Measurements from ENCODE around the gene IPO13.

Gene IPO13

DNA sequence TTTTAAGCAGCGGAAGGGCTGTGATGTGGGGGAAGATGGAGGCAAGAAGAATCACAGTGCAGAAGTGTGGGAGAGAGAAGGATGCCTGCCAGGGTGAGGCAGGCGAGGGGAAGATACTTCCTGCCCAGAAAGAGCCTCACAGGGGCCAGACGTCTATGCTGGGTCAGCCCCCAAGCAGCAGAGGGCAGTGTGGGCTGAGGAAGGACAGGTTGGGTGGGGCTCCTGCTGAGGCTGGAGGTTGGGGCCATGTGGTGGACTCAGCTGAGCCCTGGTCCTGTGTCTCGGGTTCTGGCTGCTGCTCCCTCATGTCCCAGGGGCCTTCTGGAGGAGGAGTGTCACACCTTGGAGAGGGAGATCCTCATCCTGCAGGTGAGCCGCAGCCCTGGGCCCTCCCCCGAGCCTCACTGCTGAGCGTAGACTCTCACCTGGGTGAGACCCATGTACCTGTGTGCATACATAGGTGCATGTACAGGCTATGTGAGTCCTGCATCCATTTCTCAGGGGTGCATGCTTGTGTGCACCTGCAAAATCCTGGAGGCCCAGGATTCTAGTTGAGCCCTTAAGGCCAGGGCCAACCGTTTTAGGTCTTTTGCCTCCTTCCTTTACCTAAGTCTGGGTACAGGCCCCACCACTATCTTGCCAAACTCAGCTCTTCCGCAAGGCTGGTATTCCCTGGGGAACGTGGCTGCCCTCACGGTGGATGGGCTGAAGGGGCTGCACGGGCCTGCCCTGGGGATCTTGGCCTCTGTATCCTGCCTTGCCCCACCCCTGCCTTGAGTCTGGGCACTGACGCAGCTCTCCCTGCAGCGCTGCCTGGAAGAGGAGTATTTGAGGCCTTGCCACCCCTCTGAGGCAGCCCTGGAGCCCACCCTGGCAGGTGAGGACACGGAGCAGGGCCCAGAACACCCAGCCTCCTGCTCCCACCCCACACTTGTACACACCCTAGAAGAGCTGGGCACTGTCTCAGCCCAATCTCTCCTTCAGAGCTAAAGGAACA lies 48.3 kb downstream of the IPO13 start:
- no peak for TF ChIP-seq TAF1 (IDR thresholded peaks at IDR 0.05; ENCODE audit: borderline replicate concordance, insufficient read depth, low read length)
- TF ChIP-seq POLR2AphosphoS5 (IDR thresholded peaks at IDR 0.05; ENCODE audit: low read depth, low read length) = no peak
- TF ChIP-seq, protein P1, sequence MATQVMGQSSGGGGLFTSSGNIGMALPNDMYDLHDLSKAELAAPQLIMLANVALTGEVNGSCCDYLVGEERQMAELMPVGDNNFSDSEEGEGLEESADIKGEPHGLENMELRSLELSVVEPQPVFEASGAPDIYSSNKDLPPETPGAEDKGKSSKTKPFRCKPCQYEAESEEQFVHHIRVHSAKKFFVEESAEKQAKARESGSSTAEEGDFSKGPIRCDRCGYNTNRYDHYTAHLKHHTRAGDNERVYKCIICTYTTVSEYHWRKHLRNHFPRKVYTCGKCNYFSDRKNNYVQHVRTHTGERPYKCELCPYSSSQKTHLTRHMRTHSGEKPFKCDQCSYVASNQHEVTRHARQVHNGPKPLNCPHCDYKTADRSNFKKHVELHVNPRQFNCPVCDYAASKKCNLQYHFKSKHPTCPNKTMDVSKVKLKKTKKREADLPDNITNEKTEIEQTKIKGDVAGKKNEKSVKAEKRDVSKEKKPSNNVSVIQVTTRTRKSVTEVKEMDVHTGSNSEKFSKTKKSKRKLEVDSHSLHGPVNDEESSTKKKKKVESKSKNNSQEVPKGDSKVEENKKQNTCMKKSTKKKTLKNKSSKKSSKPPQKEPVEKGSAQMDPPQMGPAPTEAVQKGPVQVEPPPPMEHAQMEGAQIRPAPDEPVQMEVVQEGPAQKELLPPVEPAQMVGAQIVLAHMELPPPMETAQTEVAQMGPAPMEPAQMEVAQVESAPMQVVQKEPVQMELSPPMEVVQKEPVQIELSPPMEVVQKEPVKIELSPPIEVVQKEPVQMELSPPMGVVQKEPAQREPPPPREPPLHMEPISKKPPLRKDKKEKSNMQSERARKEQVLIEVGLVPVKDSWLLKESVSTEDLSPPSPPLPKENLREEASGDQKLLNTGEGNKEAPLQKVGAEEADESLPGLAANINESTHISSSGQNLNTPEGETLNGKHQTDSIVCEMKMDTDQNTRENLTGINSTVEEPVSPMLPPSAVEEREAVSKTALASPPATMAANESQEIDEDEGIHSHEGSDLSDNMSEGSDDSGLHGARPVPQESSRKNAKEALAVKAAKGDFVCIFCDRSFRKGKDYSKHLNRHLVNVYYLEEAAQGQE (IDR thresholded peaks at IDR 0.05; ENCODE audit: insufficient read depth in 1 of 2, low read depth in 2 of 2, low read length in 2 of 2) = no peak
- TF ChIP-seq FOXP2 (optimal IDR thresholded peaks at IDR 0.05; ENCODE audit: borderline replicate concordance, extremely low read depth, extremely low read length, insufficient read depth) = no peak
- no peak for TF ChIP-seq SIN3A (IDR thresholded peaks at IDR 0.05; ENCODE audit: borderline replicate concordance, insufficient read depth, low read length)

DNA sequence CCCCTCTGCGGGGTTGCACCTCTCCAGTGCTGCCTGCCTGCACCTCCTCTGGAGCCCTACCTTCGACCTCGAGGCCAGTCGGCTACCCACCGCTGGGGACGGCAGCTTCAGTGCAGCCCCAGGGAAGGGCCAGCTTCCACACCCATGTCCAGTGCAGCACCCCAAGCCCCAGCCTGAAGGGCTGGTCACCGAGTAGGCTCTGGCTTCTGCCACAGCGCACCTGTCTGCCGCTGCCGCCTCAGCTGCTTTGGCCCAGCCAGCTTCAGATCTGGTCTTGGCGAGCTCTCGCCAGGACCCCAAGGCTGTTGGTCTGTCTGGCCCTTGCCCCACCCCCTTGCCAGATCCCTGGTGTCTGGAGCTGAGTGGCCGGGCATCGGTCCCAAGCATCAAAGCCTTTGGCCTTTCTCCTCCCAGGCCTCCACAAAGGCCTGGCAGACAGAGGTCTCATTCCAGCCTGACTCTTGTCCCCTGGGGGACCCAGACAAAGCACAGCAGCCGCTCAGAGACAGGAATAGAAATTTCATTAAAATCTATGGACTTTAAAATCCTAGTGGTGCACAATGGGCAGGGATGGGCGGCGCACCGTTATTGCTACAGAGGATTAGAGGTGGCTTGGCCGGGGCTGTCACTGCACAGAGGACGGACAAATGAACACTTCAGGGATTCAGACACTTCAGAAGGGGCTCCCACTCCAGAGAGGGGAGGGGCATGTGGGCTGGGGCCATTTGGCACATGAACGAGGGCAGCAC lies 49.4 kb downstream of the IPO13 start:
- TF ChIP-seq SIN3A (IDR thresholded peaks at IDR 0.05; ENCODE audit: borderline replicate concordance, insufficient read depth, low read length) (no peak), FOXP2 (optimal IDR thresholded peaks at IDR 0.05; ENCODE audit: borderline replicate concordance, extremely low read depth, extremely low read length, insufficient read depth) (no peak), TAF1 (IDR thresholded peaks at IDR 0.05; ENCODE audit: borderline replicate concordance, insufficient read depth, low read length) (no peak), POLR2AphosphoS5 (IDR thresholded peaks at IDR 0.05; ENCODE audit: low read depth, low read length) (no peak)
- TF ChIP-seq, protein P1 (IDR thresholded peaks at IDR 0.05; ENCODE audit: insufficient read depth in 1 of 2, low read depth in 2 of 2, low read length in 2 of 2) = no peak

DNA sequence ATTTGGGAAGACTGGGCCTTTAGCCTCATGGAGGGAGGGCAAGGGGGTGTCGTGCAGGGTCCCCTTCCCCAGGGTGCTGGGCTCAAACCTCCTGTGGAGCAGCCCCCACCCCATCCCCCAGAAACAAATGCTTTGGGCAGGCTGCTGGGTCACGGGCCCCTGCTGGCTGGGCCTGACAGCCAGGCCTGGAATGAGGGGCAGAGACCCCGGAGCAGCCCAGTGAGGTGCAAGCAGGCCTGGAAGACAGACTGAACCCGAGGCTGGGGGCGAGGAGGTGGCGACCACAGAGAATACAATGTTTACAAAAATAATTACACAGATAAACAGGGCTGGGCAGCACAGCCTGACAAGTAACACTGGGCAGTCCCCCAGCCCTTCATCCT lies 50.0 kb downstream of the IPO13 start:
- TF ChIP-seq FOXP2 (optimal IDR thresholded peaks at IDR 0.05; ENCODE audit: borderline replicate concordance, extremely low read depth, extremely low read length, insufficient read depth) (no peak), POLR2AphosphoS5 (IDR thresholded peaks at IDR 0.05; ENCODE audit: low read depth, low read length) (no peak), TAF1 (IDR thresholded peaks at IDR 0.05; ENCODE audit: borderline replicate concordance, insufficient read depth, low read length) (no peak), SIN3A (IDR thresholded peaks at IDR 0.05; ENCODE audit: borderline replicate concordance, insufficient read depth, low read length) (no peak)
- TF ChIP-seq, protein P1 (IDR thresholded peaks at IDR 0.05; ENCODE audit: insufficient read depth in 1 of 2, low read depth in 2 of 2, low read length in 2 of 2) = no peak

DNA sequence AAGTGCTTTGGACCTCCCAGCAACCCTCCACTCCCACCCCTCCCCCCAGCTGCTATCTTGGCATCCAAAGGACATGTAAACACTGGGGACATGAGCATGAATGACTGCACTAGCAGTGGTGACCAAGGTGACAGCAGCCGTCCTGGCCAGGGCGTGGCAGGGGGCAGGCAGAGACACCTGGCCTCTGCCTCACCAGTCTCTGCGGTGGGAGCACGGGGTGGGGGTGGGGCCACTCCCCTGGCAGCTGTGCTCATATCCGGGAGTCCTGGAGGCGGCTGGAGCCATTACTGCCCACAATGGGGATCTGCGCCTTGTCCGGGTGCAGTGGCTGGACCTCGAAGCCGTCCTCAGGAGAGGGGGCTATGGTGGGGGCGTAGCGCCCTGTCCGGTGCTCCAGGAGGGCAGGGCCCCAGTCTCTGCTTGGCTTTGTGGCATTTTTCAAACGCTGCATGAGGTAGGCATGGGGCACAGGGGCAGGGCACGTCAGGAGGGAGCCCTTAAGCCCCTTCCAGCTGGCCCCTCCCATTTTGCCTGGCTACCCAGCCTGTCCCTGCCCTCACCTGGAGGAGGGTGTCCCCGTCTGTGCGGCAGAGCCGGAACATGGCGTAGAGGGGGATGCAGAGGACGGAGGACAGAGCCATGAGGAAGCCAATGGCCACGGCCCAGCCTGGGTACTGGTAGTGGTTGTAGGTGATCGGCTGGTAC lies 50.7 kb downstream of the IPO13 start:
- TF ChIP-seq TAF1 (IDR thresholded peaks at IDR 0.05; ENCODE audit: borderline replicate concordance, insufficient read depth, low read length) = no peak
- TF ChIP-seq, protein P1 (IDR thresholded peaks at IDR 0.05; ENCODE audit: insufficient read depth in 1 of 2, low read depth in 2 of 2, low read length in 2 of 2) = no peak
- no peak for TF ChIP-seq POLR2AphosphoS5 (IDR thresholded peaks at IDR 0.05; ENCODE audit: low read depth, low read length)
- TF ChIP-seq FOXP2 (optimal IDR thresholded peaks at IDR 0.05; ENCODE audit: borderline replicate concordance, extremely low read depth, extremely low read length, insufficient read depth) = no peak
- TF ChIP-seq SIN3A (IDR thresholded peaks at IDR 0.05; ENCODE audit: borderline replicate concordance, insufficient read depth, low read length) = no peak
